Fibroblast of skin of left quadriceps (primary cell): ENCODE data around the gene YPEL2.
A peak's percentile ranks its signal among the peaks of the same experiment; 100 is the strongest.

Experiments
- DNase-seq, 2 experiments: peaks; one replicate each; pipeline ENCODE4 v3.0.0-alpha.2; 2013; ENCODE audit warnings: low read depth in 2 of 2

Gene YPEL2

DNA sequence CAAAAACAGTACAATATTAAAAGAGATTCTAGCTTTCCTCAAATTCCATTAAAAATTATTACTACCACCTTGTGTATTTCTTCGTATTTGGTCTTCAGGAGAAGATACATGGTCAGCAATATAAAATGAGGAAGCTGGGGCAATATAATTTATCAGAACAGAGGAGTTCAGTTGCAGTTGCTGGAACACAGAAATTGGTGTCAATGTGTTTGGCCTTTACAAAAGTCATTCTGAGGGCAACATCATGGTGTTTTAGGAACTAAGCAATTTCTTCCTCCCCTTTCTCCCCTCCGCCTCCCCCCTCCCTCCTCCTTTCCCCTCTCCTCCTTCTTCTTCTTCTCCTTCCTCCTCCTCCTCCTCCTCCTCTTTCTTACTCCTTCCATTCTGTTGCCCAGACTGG is 102.1 kb downstream of the YPEL2 start:
- DNase-seq: no peak

DNA sequence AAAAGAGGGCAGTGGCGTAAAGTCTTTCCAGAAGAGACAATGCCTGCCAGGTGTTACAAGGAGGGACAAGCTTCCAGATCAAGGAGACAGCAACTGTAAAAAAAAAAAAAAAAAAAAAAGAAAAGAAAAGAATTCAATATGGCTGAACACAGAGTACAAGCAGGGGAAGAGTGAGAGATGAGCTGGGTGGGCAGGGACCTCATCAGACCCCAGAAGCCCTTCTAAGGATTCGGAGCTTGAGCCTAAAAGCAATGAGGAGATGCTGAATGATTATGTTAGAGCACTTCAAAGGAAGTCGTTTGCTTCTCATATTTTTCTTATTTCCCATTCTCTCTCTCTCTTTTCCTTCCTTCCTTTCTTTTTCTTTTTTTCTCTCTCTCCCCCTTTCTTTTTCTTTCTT is 103.0 kb downstream of the YPEL2 start:
- no peak for DNase-seq

GRCh38 chr17:59435238-59435637 is 103.8 kb downstream of the YPEL2 start:
- peak; percentile 45 to 49 for DNase-seq

DNA sequence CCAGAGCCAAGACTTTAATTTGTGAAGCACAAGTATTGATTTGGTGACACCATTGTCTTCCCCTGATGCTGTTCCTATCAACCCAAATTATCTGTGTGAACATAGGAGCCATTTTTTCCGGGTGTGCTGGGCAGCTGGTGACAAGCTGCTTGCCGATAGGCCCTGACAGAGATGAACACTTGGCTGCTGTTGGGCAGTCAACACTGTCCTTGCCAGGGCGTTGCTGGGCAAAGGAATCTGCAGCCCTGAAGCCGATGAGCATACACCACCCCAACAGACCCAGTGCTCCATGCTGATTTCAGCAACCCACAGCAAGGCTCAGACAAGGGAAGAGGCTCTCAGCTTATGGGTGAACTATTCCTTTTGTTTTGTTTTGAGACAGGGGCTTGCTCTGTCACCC is 105.4 kb downstream of the YPEL2 start:
- no peak for DNase-seq

GRCh38 chr17:59437791-59438281 is 106.4 kb downstream of the YPEL2 start:
- no peak for DNase-seq

DNA sequence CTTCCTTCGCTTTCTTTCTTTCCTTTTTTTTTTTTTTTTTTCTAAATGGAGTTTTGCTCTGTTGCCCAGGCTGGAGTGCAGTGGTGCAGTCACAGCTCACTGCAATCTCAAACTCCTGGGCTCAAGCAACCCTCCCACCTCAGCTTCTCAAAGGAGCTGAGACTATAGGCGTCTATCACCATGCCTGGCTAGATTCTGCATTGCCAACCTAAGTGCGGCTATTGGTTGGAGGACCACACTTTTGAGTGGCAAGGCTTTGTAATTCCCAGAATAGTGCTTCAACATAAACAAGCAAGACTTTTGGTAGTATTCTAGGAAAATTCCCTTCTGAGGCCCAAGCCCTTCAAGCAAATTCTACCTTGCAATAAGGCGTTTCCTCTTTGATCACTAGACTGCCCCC is 107.8 kb downstream of the YPEL2 start:
- no peak for DNase-seq

- DNase-seq: no peak
Measured at GRCh38 chr17:59439741-59440211, 108.3 kb downstream of the YPEL2 start.

DNA sequence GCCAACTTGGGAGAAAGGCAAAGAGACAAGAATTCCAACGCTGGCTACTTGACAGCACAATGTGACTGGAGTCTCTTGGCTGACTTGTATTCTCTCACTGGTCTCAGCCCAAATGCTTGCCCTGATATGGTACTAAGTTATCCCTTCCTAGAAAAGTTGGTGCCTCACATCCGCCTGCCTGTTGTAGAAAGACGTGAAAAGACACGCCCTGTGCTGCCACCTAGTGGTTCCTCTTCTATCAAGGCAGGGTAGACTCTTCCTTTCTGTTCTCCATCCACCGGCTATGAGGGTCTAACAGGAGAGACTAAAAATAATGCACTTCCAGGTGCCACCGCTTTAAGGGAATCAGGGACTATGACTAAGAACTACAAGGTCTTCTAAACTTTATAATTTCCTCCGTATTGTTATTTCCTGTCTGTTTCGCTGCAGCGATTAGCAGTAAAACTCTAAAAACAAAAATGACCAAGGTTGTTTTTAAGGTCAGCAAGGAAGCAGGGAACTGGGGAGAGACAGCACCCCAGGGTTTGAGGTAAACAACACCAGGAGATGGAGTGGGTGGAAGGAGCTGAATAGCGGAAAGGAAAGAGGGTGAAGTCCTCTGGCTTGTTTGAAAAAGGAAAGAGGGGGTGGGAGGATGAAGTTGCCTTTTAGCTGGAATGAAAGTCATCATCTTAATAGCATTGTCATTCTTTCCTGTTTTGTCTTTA is 109.5 kb downstream of the YPEL2 start:
- peak; percentile 72 to 77 for DNase-seq

GRCh38 chr17:59441464-59442096 is 110.1 kb downstream of the YPEL2 start:
- no peak for DNase-seq

DNA sequence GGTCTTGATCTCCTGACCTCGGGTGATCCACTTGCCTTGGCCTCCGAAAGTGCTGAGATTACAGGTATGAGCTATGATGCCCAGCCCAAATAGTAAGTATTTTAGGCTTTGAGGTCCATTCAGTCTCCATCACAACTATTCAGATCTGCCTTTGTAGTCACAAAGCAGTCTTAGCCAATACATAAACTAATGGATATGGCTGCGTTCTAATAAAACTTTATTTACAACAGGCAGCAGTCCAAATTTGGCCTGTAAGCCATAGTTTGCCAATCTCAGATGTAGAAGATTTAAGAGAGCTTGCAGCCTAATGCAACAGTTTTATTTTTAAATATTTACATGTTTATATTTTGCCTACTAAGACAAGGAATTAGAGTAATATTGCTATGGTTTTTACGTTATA is 111.7 kb downstream of the YPEL2 start:
- DNase-seq: no peak
